Breast epithelium (tissue), 4 donors: ENCODE results near the gene TADA2B. TPM values are rescaled to one million over a fixed set of nuclear protein-coding genes. Genes with fewer than 3 reads are reported as not detected.

Experiments used
- DNase-seq, 2 donors: peaks; one replicate each; pipeline ENCODE4 v3.0.0-alpha.2; 2019; ENCODE audit warnings: low spot score in 2 of 2
- H3K27ac ChIP-seq, 2 donors: fragments of 200-600 bp; sonication (generic) in 1 of 2; one replicate each; pipeline ENCODE4 v1.5.1; 2016 to 2019; ENCODE audit warnings: mild to moderate bottlenecking in 1 of 2
- H3K27me3 ChIP-seq, 2 donors: fragments of 200-600 bp; sonication (generic) in 1 of 2; one replicate each; pipeline versions ENCODE4 v1.5.1 to v1.6.0; 2017 to 2019; ENCODE audit warnings: control low read depth in 1 of 2, mild to moderate bottlenecking in 1 of 2
- H3K36me3 ChIP-seq: fragments of 200-600 bp; one replicate; pipeline ENCODE4 v1.5.1; 2019
- H3K4me1 ChIP-seq, 2 donors: fragments of 200-600 bp; sonication (generic); one replicate each; pipeline ENCODE4 v1.5.1; 2016 to 2019; ENCODE audit warnings: control low read depth in 1 of 2
- H3K4me3 ChIP-seq, 3 donors: fragments of 200-600 bp; sonication (generic); 1 replicate in 2 of 3; 2 replicates in 1 of 3; pipeline ENCODE4 v1.5.1; 2016 to 2019; ENCODE audit warnings: mild to moderate bottlenecking in 3 of 3, moderate library complexity in 2 of 3
- H3K9me3 ChIP-seq, 2 donors: fragments of 200-600 bp; sonication (generic) in 1 of 2; one replicate each; pipeline ENCODE4 v1.5.1; 2016 to 2019; ENCODE audit warnings: control low read depth in 1 of 2
- CTCF ChIP-seq, 3 donors: fragments of 450-650 bp; IDR thresholded peaks; one replicate each; pipeline ENCODE4 v1.5.1; 2016 to 2017; ENCODE audit warnings: antibody characterized with exemption in 3 of 3, mild to moderate bottlenecking in 3 of 3, moderate library complexity in 3 of 3
- POLR2A ChIP-seq: fragments of 450-650 bp; IDR thresholded peaks from one replicate; pipeline ENCODE4 v1.6.1; 2016; ENCODE audit warnings: antibody characterized with exemption, mild to moderate bottlenecking, moderate library complexity
- POLR2AphosphoS5 ChIP-seq, 3 donors: sonication (generic); formaldehyde crosslinking; IDR thresholded peaks; one replicate each; pipeline ENCODE4 v1.6.1; 2017; ENCODE audit warnings: antibody characterized with exemption in 3 of 3
- intact Hi-C: fragments of 100-400 bp; cut with DNase I; formaldehyde crosslinking; loops from one replicate; pipeline ENCODE4 v1.15.1; 2023; ENCODE audit warnings: low total_unique reads
- total RNA-seq, 3 donors: library from RNA; depleted of rRNA; stranded (reverse); fragments of >200 nt; gene quantifications; one replicate each; pipeline ENCODE4 v1.1.0, GENCODE V29; 2016

The TADA2B gene
- total RNA-seq, 3 donors from 2014 or later, result 16.4 to 22.7 (median 17.8) TPM

GRCh38 chr4:7001271-7001670 is 41.9 kb upstream of the TADA2B start:
- Histone ChIP-seq H3K36me3 (peaks cover 5% of the 10 kb centered on the region), H3K27me3 (no peaks in the 10 kb centered on the region), H3K4me1 (peaks cover 0 to 10% of the 10 kb centered on the region in 2 donors), H3K4me3 (no peak overlapping the region), H3K9me3 (no peaks in the 10 kb centered on the region), H3K27ac (no peak overlapping the region)
- DNase-seq, result no peak
- TF ChIP-seq CTCF (IDR thresholded peaks at IDR 0.05) (no peak), POLR2AphosphoS5 (IDR thresholded peaks at IDR 0.05) (no peak), POLR2A (no peak)
- intact Hi-C loops, result no loop called here

GRCh38 chr4:7002336-7002735 is 40.8 kb upstream of the TADA2B start:
- TF ChIP-seq CTCF (IDR thresholded peaks at IDR 0.05), result no peak
- TF ChIP-seq POLR2A, result no peak
- no peak for TF ChIP-seq POLR2AphosphoS5 (IDR thresholded peaks at IDR 0.05)
- DNase-seq, result no peak
- Histone ChIP-seq H3K4me3 (no peak overlapping the region), H3K36me3 (peaks cover 5% of the 10 kb centered on the region), H3K27me3 (no peaks in the 10 kb centered on the region), H3K9me3 (no peaks in the 10 kb centered on the region), H3K4me1 (peaks cover 0 to 10% of the 10 kb centered on the region in 2 donors), H3K27ac (no peak overlapping the region)
- intact Hi-C loops, result no loop called here

DNA sequence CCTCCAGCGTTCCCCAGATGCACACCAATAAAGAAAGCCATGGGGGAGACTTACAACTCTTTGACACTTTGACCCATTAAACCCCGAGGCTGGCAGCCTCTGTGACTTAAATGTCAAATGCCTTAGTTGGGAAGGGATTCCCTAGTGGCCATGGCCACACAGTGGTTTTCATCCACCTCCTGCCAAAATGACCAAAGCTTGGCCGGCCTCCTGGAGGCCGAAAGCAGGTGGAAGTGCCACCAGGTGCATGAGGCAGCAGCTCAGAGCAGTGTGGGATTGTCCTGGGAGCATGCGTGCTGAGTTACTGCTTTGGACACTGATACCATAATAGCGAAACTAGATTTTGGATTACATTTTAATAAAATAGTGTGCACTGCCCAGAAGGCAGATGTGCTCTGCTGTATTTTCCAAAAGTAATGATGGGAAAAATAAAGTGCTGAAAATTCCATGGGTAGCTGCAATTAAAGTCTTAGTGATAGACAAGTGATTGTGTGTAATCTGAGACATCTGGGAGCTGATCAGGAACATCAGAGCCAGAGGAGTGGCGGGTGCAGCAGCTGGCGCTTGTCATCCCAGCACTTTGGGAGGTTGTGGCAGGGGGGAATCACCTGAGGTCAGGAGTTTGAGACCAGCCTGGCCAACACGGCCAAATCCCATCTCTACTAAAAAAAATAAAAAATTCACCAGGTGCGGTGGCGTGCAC is 39.8 kb upstream of the TADA2B start:
- H3K4me3 ChIP-seq, result no peak overlapping the region
- H3K36me3 ChIP-seq, result peaks cover 5% of the 10 kb centered on the region
- no peaks in the 10 kb centered on the region for H3K9me3 ChIP-seq
- TF ChIP-seq CTCF (IDR thresholded peaks at IDR 0.05) (no peak), POLR2A (no peak), POLR2AphosphoS5 (IDR thresholded peaks at IDR 0.05) (no peak)
- no peak for DNase-seq
- peaks cover 0 to 10% of the 10 kb centered on the region in 2 donors for H3K4me1 ChIP-seq
- no peaks in the 10 kb centered on the region for H3K27me3 ChIP-seq
- intact Hi-C loops, result no loop called here
- H3K27ac ChIP-seq, result peak overlapping the region; percentile 84 to 91

DNA sequence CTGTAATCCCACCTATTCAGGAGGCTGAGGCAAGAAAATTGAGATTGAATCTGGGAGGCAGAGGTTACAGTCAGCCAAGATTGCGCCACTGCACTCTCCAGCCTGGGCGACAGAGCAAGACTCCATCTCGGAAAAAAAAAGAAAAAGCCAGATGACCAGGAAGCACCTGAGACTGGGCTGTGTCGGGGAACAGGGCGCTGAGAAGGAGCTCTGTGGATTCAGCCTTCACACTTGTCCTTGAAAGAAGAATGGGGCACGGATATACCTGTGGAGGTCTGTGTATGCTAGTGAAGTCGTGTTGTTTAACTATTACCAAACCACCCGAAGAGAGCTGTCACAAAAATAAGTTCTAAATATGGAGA is 39.3 kb upstream of the TADA2B start:
- peak overlapping the region; percentile 84 to 91 for H3K27ac ChIP-seq
- no peaks in the 10 kb centered on the region for H3K9me3 ChIP-seq
- peaks cover 0 to 10% of the 10 kb centered on the region in 2 donors for H3K4me1 ChIP-seq
- intact Hi-C loops, result no loop called here
- peak in 1 of 2 donors; percentile 57 for DNase-seq
- H3K4me3 ChIP-seq, result peak overlapping the region in 1 of 3 donors; percentile 45
- no peaks in the 10 kb centered on the region for H3K27me3 ChIP-seq
- H3K36me3 ChIP-seq, result peaks cover 5% of the 10 kb centered on the region
- no peak for TF ChIP-seq CTCF (IDR thresholded peaks at IDR 0.05)
- TF ChIP-seq POLR2AphosphoS5 (IDR thresholded peaks at IDR 0.05), result no peak
- TF ChIP-seq POLR2A, result no peak

DNA sequence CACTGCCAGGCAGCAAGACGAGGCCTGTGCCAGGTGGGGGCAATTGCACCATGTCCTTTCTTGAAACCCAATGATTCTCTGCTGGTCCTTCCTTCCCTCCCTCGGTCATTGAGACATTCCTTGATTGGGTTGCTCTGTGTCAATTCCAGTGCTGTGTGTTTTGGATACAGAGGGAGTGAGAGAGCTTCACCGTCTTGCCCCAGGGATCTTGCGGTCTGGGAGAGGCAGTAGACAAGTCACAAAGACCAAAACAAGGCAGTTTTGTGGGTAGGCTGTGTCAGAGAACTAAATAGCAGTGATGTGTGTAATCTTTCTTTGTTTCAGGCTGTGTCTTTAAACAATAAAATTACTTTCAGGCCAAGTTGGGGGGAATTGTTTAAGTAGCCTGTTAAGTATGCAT is 38.8 kb upstream of the TADA2B start:
- H3K4me1 ChIP-seq, result peaks cover 0 to 10% of the 10 kb centered on the region in 2 donors
- TF ChIP-seq POLR2A, result no peak
- TF ChIP-seq CTCF (IDR thresholded peaks at IDR 0.05), result peak in 1 of 3 donors; percentile 15
- TF ChIP-seq POLR2AphosphoS5 (IDR thresholded peaks at IDR 0.05), result peak; percentile 19 to 37 (median 34)
- intact Hi-C loops, result no loop called here
- peak overlapping the region in 1 of 3 donors; percentile 45 for H3K4me3 ChIP-seq
- H3K27me3 ChIP-seq, result no peaks in the 10 kb centered on the region
- no peaks in the 10 kb centered on the region for H3K9me3 ChIP-seq
- H3K27ac ChIP-seq, result peak overlapping the region; percentile 84 to 91
- peak; percentile 81 to 87 for DNase-seq
- H3K36me3 ChIP-seq, result peaks cover 4% of the 10 kb centered on the region
